Gastroesophageal sphincter (tissue), 4 donors: ENCODE data around the gene GATA3. TPM values are rescaled to one million over a fixed set of nuclear protein-coding genes. Genes with fewer than 3 reads are reported as not detected.

Experiments used
- ATAC-seq: fragments of 150-250 bp; one replicate; pipeline ENCODE4 v1.9.1; 2016; ENCODE audit warnings: mild to moderate bottlenecking, moderate library complexity
- H3K27ac ChIP-seq, 4 donors: fragments of 200-600 bp; sonication (generic) in 3 of 4; 1 replicate in 3 of 4; 2 replicates in 1 of 4; pipeline ENCODE4 v1.5.1; 2016 to 2019
- H3K27me3 ChIP-seq: fragments of 200-600 bp; sonication (generic); one replicate; pipeline ENCODE4 v1.5.1; 2019
- H3K36me3 ChIP-seq, 2 donors: fragments of 200-600 bp; sonication (generic); one replicate each; pipeline ENCODE4 v1.5.1; 2019; ENCODE audit warnings: control low read depth in 1 of 2
- H3K4me1 ChIP-seq, 3 donors: fragments of 200-600 bp; sonication (generic); 1 replicate in 2 of 3; 2 replicates in 1 of 3; pipeline ENCODE4 v1.5.1; 2016 to 2019; ENCODE audit warnings: control low read depth in 2 of 3
- H3K4me3 ChIP-seq, 2 donors: fragments of 200-600 bp; sonication (generic); one replicate each; pipeline ENCODE4 v1.5.1; 2019; ENCODE audit warnings: mild to moderate bottlenecking in 1 of 2, moderate library complexity in 1 of 2
- H3K9me3 ChIP-seq, 3 donors: fragments of 200-600 bp; sonication (generic); one replicate each; pipeline ENCODE4 v1.5.1; 2017 to 2019; ENCODE audit warnings: control low read depth in 2 of 3
- EP300 ChIP-seq: sonication (generic); formaldehyde crosslinking; IDR thresholded peaks from one replicate; pipeline ENCODE4 v1.6.1; 2017; ENCODE audit warnings: antibody characterized with exemption, mild to moderate bottlenecking
- POLR2A ChIP-seq, 2 donors: fragments of 450-650 bp; IDR thresholded peaks; one replicate each; pipeline ENCODE4 v1.6.1; 2017; ENCODE audit warnings: antibody characterized with exemption in 2 of 2, mild to moderate bottlenecking in 2 of 2, moderate library complexity in 1 of 2
- POLR2AphosphoS5 ChIP-seq: sonication (generic); formaldehyde crosslinking; IDR thresholded peaks from one replicate; pipeline ENCODE4 v1.6.1; 2017; ENCODE audit warnings: antibody characterized with exemption
- WGBS, 2 donors: methylation state at CpG; one replicate each; pipeline ENCODE4 v1.1.5; 2018; ENCODE audit warnings: low coverage in 1 of 2; 5-methylcytosine and 5-hydroxymethylcytosine counted together
- total RNA-seq, 4 donors: library from RNA; depleted of rRNA; stranded (reverse); fragments of >200 nt; gene quantifications; one replicate each; pipeline ENCODE4 v1.1.0, GENCODE V29; 2016
- TF ChIP-seq, protein P1 (sequence below), 4 experiments: fragments of 200-600 bp in 2 of 4; fragments of 450-650 bp in 2 of 4; sonication (generic) in 1 of 4; IDR thresholded peaks; one replicate each; pipeline ENCODE4 v1.5.1; 2017 to 2019; ENCODE audit warnings: antibody characterized with exemption in 4 of 4, mild to moderate bottlenecking in 2 of 4, moderate library complexity in 2 of 4

The GATA3 gene
- total RNA-seq, 4 donors from 2014 or later, result 0.35 TPM; not detected in 3

DNA sequence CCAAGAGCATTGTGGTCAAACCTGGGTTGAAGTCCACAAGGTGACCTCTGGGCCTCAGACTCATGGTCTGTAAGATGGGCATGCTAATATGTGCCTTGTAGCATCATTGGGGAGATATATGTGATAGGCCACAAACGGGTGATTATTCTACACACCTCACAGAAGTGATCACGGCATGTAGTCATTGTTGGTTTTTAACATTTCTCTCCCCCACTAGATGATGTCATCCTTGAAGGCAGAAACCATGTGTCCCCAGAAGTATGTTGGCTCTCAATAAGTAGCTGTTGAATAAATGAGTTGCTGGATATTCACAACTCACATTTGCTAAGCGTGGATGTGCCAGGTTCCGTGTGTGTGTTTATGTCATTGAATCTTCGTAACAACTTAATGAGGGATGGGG, 42.4 kb downstream of the GATA3 start:
- H3K27ac ChIP-seq, result no peak overlapping the region
- no peak for TF ChIP-seq POLR2AphosphoS5
- no peak for TF ChIP-seq POLR2A (IDR thresholded peaks at IDR 0.05)
- TF ChIP-seq EP300, result no peak
- TF ChIP-seq, protein P1, sequence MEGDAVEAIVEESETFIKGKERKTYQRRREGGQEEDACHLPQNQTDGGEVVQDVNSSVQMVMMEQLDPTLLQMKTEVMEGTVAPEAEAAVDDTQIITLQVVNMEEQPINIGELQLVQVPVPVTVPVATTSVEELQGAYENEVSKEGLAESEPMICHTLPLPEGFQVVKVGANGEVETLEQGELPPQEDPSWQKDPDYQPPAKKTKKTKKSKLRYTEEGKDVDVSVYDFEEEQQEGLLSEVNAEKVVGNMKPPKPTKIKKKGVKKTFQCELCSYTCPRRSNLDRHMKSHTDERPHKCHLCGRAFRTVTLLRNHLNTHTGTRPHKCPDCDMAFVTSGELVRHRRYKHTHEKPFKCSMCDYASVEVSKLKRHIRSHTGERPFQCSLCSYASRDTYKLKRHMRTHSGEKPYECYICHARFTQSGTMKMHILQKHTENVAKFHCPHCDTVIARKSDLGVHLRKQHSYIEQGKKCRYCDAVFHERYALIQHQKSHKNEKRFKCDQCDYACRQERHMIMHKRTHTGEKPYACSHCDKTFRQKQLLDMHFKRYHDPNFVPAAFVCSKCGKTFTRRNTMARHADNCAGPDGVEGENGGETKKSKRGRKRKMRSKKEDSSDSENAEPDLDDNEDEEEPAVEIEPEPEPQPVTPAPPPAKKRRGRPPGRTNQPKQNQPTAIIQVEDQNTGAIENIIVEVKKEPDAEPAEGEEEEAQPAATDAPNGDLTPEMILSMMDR (IDR thresholded peaks at IDR 0.05), result no peak
- peaks cover 24% of the 10 kb centered on the region for H3K27me3 ChIP-seq
- WGBS, 2 donors, result 92% methylated on average over 4 to 5 of the region's 5 CpGs
- no peaks in the 10 kb centered on the region for H3K36me3 ChIP-seq
- H3K9me3 ChIP-seq, result no peaks in the 10 kb centered on the region
- no peak overlapping the region for H3K4me3 ChIP-seq
- H3K4me1 ChIP-seq, result no peaks in the 10 kb centered on the region
- ATAC-seq, result no peak

DNA sequence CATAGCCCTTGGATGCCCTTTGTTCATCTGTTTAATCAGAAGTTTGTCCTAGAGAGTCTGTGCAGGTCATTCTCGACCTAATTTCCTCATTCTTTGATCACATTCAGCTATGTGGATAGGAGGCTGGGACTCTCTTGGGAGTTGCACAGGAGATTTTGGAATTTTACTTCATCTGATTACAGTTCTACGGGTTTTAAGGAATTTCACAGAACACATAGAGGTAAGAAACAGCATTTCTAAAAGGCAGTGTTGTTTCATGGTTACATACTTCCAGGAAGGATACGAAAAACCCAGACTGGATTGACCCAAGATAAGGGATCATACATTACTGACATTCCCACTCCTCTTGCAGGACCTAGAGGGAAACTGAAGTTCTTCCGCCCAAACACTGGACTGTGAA, 45.9 kb downstream of the GATA3 start:
- Histone ChIP-seq H3K27me3 (peaks cover 56% of the 10 kb centered on the region), H3K4me3 (no peak overlapping the region), H3K4me1 (no peaks in the 10 kb centered on the region), H3K27ac (no peak overlapping the region), H3K9me3 (no peaks in the 10 kb centered on the region), H3K36me3 (no peaks in the 10 kb centered on the region)
- 55 to 93% methylated on average over 3 to 4 of the region's 4 CpGs for WGBS, 2 donors
- no peak for ATAC-seq
- TF ChIP-seq, protein P1 (IDR thresholded peaks at IDR 0.05), result no peak
- no peak for TF ChIP-seq POLR2AphosphoS5
- no peak for TF ChIP-seq EP300
- no peak for TF ChIP-seq POLR2A (IDR thresholded peaks at IDR 0.05)

DNA sequence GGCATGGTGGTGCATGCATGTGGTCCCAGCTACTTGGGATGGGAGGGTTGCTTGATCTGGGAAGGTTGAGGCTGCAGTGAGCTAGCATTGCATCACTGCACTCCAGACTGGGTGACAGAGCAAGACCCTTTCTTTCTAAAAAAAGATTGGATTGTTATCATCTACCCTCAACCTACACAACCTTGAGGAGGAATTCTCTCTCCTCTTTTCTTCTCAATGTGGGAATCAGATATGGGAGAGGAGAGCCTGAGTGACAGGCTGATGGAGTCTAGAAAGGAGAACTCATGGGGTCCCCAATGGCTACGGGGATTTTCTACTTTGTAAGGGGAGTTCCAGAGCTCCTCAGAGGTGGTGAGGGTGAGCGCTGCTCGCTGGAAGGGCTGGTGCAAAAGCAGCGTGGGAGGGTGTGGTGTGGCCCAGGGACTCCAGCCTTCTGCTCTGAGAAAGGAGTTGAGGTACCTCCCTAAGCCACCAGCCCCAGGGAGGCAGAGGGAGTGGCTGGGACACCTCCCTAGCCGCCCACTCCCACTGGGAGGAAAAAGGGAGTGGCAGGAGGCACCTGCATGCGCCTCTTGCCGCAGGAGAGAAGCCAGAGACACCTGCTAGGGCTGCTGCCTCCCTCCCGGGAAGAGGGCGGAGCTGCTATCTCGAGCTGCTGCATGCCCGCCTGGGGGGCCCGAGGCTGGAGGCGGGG, 48.4 kb downstream of the GATA3 start:
- WGBS, 2 donors, result 40 to 50% methylated on average over 1 to 3 of the region's 13 CpGs
- Histone ChIP-seq H3K4me3 (no peak overlapping the region), H3K4me1 (no peaks in the 10 kb centered on the region), H3K27ac (no peak overlapping the region), H3K36me3 (no peaks in the 10 kb centered on the region), H3K9me3 (no peaks in the 10 kb centered on the region), H3K27me3 (peaks cover 69% of the 10 kb centered on the region)
- TF ChIP-seq POLR2AphosphoS5, result no peak
- no peak for TF ChIP-seq POLR2A (IDR thresholded peaks at IDR 0.05)
- TF ChIP-seq EP300, result no peak
- no peak for ATAC-seq

DNA sequence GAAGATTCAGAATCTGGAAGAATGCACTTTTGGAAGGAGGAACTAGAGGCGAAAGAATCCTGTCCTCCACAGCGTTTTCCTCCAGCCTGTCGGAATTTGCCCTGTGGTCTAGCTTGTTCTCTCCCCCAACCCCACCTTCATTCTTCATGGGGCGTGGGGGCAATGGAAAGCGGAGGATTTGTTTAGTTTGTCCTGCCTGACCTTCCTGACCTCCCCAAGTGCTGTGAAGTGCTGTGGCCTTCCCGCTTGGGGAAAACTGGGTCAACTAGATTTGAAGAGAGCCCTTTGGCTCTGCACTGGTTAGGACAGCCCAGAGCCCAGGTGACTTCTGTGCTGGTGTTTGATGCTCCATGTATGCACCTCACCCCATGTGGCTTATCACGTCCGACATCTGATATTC, 49.1 kb downstream of the GATA3 start:
- TF ChIP-seq POLR2AphosphoS5 (no peak), POLR2A (IDR thresholded peaks at IDR 0.05) (no peak), EP300 (no peak)
- TF ChIP-seq, protein P1 (IDR thresholded peaks at IDR 0.05), result no peak
- H3K36me3 ChIP-seq, result no peaks in the 10 kb centered on the region
- H3K4me1 ChIP-seq, result no peaks in the 10 kb centered on the region
- H3K27ac ChIP-seq, result no peak overlapping the region
- peaks cover 68% of the 10 kb centered on the region for H3K27me3 ChIP-seq
- no peak overlapping the region for H3K4me3 ChIP-seq
- no peak for ATAC-seq
- WGBS, 2 donors, result 38 to 49% methylated on average over 4 to 8 of the region's 8 CpGs
- H3K9me3 ChIP-seq, result no peaks in the 10 kb centered on the region

DNA sequence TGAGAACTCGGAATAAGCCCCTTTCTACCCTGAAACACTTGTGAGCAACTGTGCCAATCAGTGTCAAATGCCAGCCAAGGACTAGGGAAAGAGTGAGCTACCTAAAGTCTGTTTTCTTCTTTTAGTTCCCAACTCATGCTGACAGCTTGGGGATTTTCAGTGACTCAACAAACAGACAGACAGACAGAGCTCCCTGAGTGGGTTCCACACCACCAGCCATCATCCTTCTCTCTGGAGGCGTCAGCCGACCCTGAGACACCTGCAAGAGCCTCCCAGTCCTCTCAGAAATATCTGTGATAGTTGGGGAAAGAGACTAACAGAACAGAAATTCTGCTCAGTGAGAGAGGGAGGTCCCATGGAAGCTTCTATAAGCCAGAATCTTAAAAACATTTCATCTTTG, 49.5 kb downstream of the GATA3 start:
- H3K4me3 ChIP-seq, result no peak overlapping the region
- WGBS, 2 donors, result 59 to 71% methylated on average over 3 of the region's 3 CpGs
- ATAC-seq, result no peak

More for the DNA sequence above, 49.5 kb downstream of the GATA3 start:
- TF ChIP-seq POLR2AphosphoS5 (no peak), EP300 (no peak), POLR2A (IDR thresholded peaks at IDR 0.05) (no peak)
- TF ChIP-seq, protein P1 (IDR thresholded peaks at IDR 0.05), result no peak
- no peaks in the 10 kb centered on the region for H3K36me3 ChIP-seq
- H3K9me3 ChIP-seq, result no peaks in the 10 kb centered on the region
- H3K27ac ChIP-seq, result no peak overlapping the region
- peaks cover 66% of the 10 kb centered on the region for H3K27me3 ChIP-seq
- no peaks in the 10 kb centered on the region for H3K4me1 ChIP-seq
